ENCODE data around the gene MDP1.
A peak's percentile ranks its signal among the peaks of the same experiment; 100 is the strongest.
"Not testable (repeated sequence)": the region's sequence is repeated elsewhere in the genome, so short reads cannot be mapped to it uniquely, and the experiment has no call there.

The MDP1 gene

GRCh38 chr14:24234095-24235005 is 18.5 kb upstream of the MDP1 start:
- no peaks in the 10 kb centered on the region for H3K27me3 ChIP-seq (ENCODE audit: control insufficient read depth in 1 of 2, insufficient read depth in 2 of 2, low read length in 2 of 2)
- peaks cover 25% of the 10 kb centered on the region for H3K4me1 ChIP-seq (ENCODE audit: insufficient read depth, low read length)
- no peak overlapping the region for H3K27ac ChIP-seq (ENCODE audit: low read depth, low read length)
- no peaks in the 10 kb centered on the region for H3K9me3 ChIP-seq (ENCODE audit: low read length)
- H3K4me3 ChIP-seq (ENCODE audit: low read depth in 1 of 2, low read length in 2 of 2) = no peak overlapping the region
- no peak overlapping the region for H3K9ac ChIP-seq (ENCODE audit: low read length)
- peaks cover 52% of the 10 kb centered on the region for H3K36me3 ChIP-seq (ENCODE audit: insufficient read depth, low read length)

- H3K9ac ChIP-seq (ENCODE audit: low read length) = peak overlapping the region; percentile 57
- peak overlapping the region; percentile 87 for H3K27ac ChIP-seq (ENCODE audit: low read depth, low read length)
- H3K27me3 ChIP-seq (ENCODE audit: control insufficient read depth in 1 of 2, insufficient read depth in 2 of 2, low read length in 2 of 2) = no peaks in the 10 kb centered on the region
- H3K9me3 ChIP-seq (ENCODE audit: low read length) = no peaks in the 10 kb centered on the region
- H3K36me3 ChIP-seq (ENCODE audit: insufficient read depth, low read length) = peaks cover 44% of the 10 kb centered on the region
- peak overlapping the region; percentile 63 to 81 for H3K4me3 ChIP-seq (ENCODE audit: low read depth in 1 of 2, low read length in 2 of 2)
- H3K4me1 ChIP-seq (ENCODE audit: insufficient read depth, low read length) = peaks cover 21% of the 10 kb centered on the region
Observed at GRCh38 chr14:24233538-24233866, 17.6 kb upstream of the MDP1 start.

GRCh38 chr14:24232645-24233537 is 17.0 kb upstream of the MDP1 start, which contains the start of gene GMPR2:
Gene GMPR2, plus strand, starts transcription at chr14:24232929. Its CDS starts 325 bp downstream, at chr14:24233254.
- H3K27ac ChIP-seq (ENCODE audit: low read depth, low read length) = peak within 1 kb of the TSS; percentile 87
- H3K36me3 ChIP-seq (ENCODE audit: insufficient read depth, low read length) = peaks cover 38% of the 10 kb centered on the region
- H3K4me1 ChIP-seq (ENCODE audit: insufficient read depth, low read length) = peaks cover 21% of the 10 kb centered on the region
- no peaks in the 10 kb centered on the region for H3K27me3 ChIP-seq (ENCODE audit: control insufficient read depth in 1 of 2, insufficient read depth in 2 of 2, low read length in 2 of 2)
- H3K9me3 ChIP-seq (ENCODE audit: low read length) = no peaks in the 10 kb centered on the region
- peak within 1 kb of the TSS; percentile 57 for H3K9ac ChIP-seq (ENCODE audit: low read length)
- H3K4me3 ChIP-seq (ENCODE audit: low read depth in 1 of 2, low read length in 2 of 2) = peak within 1 kb of the TSS; percentile 63 to 81

- Histone ChIP-seq H3K4me1 (ENCODE audit: insufficient read depth, low read length) (peaks cover 21% of the 10 kb centered on the region), H3K9ac (ENCODE audit: low read length) (peak within 1 kb of the TSS; percentile 57), H3K4me3 (ENCODE audit: low read depth in 1 of 2, low read length in 2 of 2) (peak within 1 kb of the TSS; percentile 63 to 81), H3K36me3 (ENCODE audit: insufficient read depth, low read length) (peaks cover 30% of the 10 kb centered on the region), H3K27ac (ENCODE audit: low read depth, low read length) (peak within 1 kb of the TSS; percentile 87), H3K9me3 (ENCODE audit: low read length) (no peaks in the 10 kb centered on the region), H3K27me3 (ENCODE audit: control insufficient read depth in 1 of 2, insufficient read depth in 2 of 2, low read length in 2 of 2) (no peaks in the 10 kb centered on the region)
Observed at GRCh38 chr14:24232121-24232644, 16.3 kb upstream of the MDP1 start, which contains the start of gene NEDD8. Gene NEDD8, minus strand, starts transcription at chr14:24232367. Its CDS starts 100 bp downstream, at chr14:24232267.

GRCh38 chr14:24231263-24232120 is 15.6 kb upstream of the MDP1 start:
- Histone ChIP-seq H3K36me3 (ENCODE audit: insufficient read depth, low read length) (peaks cover 24% of the 10 kb centered on the region), H3K4me1 (ENCODE audit: insufficient read depth, low read length) (peaks cover 21% of the 10 kb centered on the region), H3K4me3 (ENCODE audit: low read depth in 1 of 2, low read length in 2 of 2) (peak overlapping the region; percentile 63 to 81), H3K27me3 (ENCODE audit: control insufficient read depth in 1 of 2, insufficient read depth in 2 of 2, low read length in 2 of 2) (no peaks in the 10 kb centered on the region), H3K27ac (ENCODE audit: low read depth, low read length) (peak overlapping the region; percentile 87), H3K9me3 (ENCODE audit: low read length) (no peaks in the 10 kb centered on the region), H3K9ac (ENCODE audit: low read length) (peak overlapping the region; percentile 55)

GRCh38 chr14:24228902-24229301 is 13.0 kb upstream of the MDP1 start:
- Histone ChIP-seq H3K27ac (ENCODE audit: low read depth, low read length) (no peak overlapping the region), H3K4me1 (ENCODE audit: insufficient read depth, low read length) (peaks cover 21% of the 10 kb centered on the region), H3K4me3 (ENCODE audit: low read depth in 1 of 2, low read length in 2 of 2) (no peak overlapping the region), H3K9ac (ENCODE audit: low read length) (no peak overlapping the region), H3K36me3 (ENCODE audit: insufficient read depth, low read length) (no peaks in the 10 kb centered on the region), H3K27me3 (ENCODE audit: control insufficient read depth in 1 of 2, insufficient read depth in 2 of 2, low read length in 2 of 2) (no peaks in the 10 kb centered on the region), H3K9me3 (ENCODE audit: low read length) (no peaks in the 10 kb centered on the region)

- peaks cover 10% of the 10 kb centered on the region for H3K4me1 ChIP-seq (ENCODE audit: insufficient read depth, low read length)
Observed at GRCh38 chr14:24226473-24226872, 10.6 kb upstream of the MDP1 start.

GRCh38 chr14:24224618-24225071 is 8.8 kb upstream of the MDP1 start:
- no peak overlapping the region for H3K4me3 ChIP-seq (ENCODE audit: low read depth in 1 of 2, low read length in 2 of 2)
- no peaks in the 10 kb centered on the region for H3K27me3 ChIP-seq (ENCODE audit: control insufficient read depth in 1 of 2, insufficient read depth in 2 of 2, low read length in 2 of 2)
- no peak overlapping the region for H3K27ac ChIP-seq (ENCODE audit: low read depth, low read length)
- H3K4me1 ChIP-seq (ENCODE audit: insufficient read depth, low read length) = no peaks in the 10 kb centered on the region
- H3K36me3 ChIP-seq (ENCODE audit: insufficient read depth, low read length) = no peaks in the 10 kb centered on the region
- H3K9me3 ChIP-seq (ENCODE audit: low read length) = no peaks in the 10 kb centered on the region
- no peak overlapping the region for H3K9ac ChIP-seq (ENCODE audit: low read length)

More at GRCh38 chr14:24226473-24226872, 10.6 kb upstream of the MDP1 start:
- H3K36me3 ChIP-seq (ENCODE audit: insufficient read depth, low read length) = no peaks in the 10 kb centered on the region
- no peak overlapping the region for H3K27ac ChIP-seq (ENCODE audit: low read depth, low read length)
- H3K4me3 ChIP-seq (ENCODE audit: low read depth in 1 of 2, low read length in 2 of 2) = no peak overlapping the region
- H3K27me3 ChIP-seq (ENCODE audit: control insufficient read depth in 1 of 2, insufficient read depth in 2 of 2, low read length in 2 of 2) = no peaks in the 10 kb centered on the region
- no peak overlapping the region for H3K9ac ChIP-seq (ENCODE audit: low read length)
- H3K9me3 ChIP-seq (ENCODE audit: low read length) = no peaks in the 10 kb centered on the region

- not testable (repeated sequence) for H3K9ac ChIP-seq (ENCODE audit: low read length); H3K9me3 ChIP-seq (ENCODE audit: low read length); H3K4me3 ChIP-seq (ENCODE audit: low read depth in 1 of 2, low read length in 2 of 2); H3K27me3 ChIP-seq (ENCODE audit: control insufficient read depth in 1 of 2, insufficient read depth in 2 of 2, low read length in 2 of 2); H3K36me3 ChIP-seq (ENCODE audit: insufficient read depth, low read length); H3K4me1 ChIP-seq (ENCODE audit: insufficient read depth, low read length); H3K27ac ChIP-seq (ENCODE audit: low read depth, low read length)
Observed at GRCh38 chr14:24222987-24223386, 7.1 kb upstream of the MDP1 start.

GRCh38 chr14:24219521-24219920 is 3.7 kb upstream of the MDP1 start:
- no peak overlapping the region for H3K27ac ChIP-seq (ENCODE audit: low read depth, low read length)
- peaks cover 8% of the 10 kb centered on the region for H3K4me1 ChIP-seq (ENCODE audit: insufficient read depth, low read length)
- no peak overlapping the region for H3K4me3 ChIP-seq (ENCODE audit: low read depth in 1 of 2, low read length in 2 of 2)
- no peaks in the 10 kb centered on the region for H3K9me3 ChIP-seq (ENCODE audit: low read length)
- no peaks in the 10 kb centered on the region for H3K27me3 ChIP-seq (ENCODE audit: control insufficient read depth in 1 of 2, insufficient read depth in 2 of 2, low read length in 2 of 2)
- H3K9ac ChIP-seq (ENCODE audit: low read length) = no peak overlapping the region
- H3K36me3 ChIP-seq (ENCODE audit: insufficient read depth, low read length) = peaks cover 6% of the 10 kb centered on the region
